GM10248 (cell line): ENCODE measurements around the gene HES7.

ENCODE experiments used
- CTCF ChIA-PET: fragments of 300-600 bp; sonication (Branson Sonifier 250); formaldehyde crosslinking; extraction: SDS; loops from one replicate; lab custom pipeline; 2021; ENCODE audit warnings: antibody characterized with exemption; lab: Yijun Ruan, JAX
- POLR2A ChIA-PET: fragments of 350-650 bp; sonication (Branson Sonifier 250); formaldehyde crosslinking; extraction: SDS; loops from one replicate; lab custom pipeline; 2020; ENCODE audit warnings: antibody characterized with exemption; lab: Yijun Ruan, JAX
- DNase-seq: peaks from one replicate; pipeline ENCODE4 v3.0.0; 2012; ENCODE audit errors: extremely low spot score
- CTCF ChIP-seq: IDR thresholded peaks from 2 replicates; pipeline ENCODE4 v1.5.1; 2012; ENCODE audit warnings: mild to moderate bottlenecking, low read depth; ENCODE audit errors: extremely low read depth, missing control alignments, control extremely low read depth

The HES7 gene

GRCh38 chr17:8150194-8151119 lies 26.6 kb upstream of the HES7 start:
- ChIA-PET CTCF (interaction anchor here (0.6 to 5.4 kb wide), 2 partner anchors 10 to 29 kb away, joined by 3 to 67 read pairs; no protein-coding TSS in a partner anchor), POLR2A (interaction anchor here (0.6 to 2.8 kb wide), 4 partner anchors 10 to 40 kb away, joined by 3 to 26 read pairs (median 12); partner anchors contain the start of gene BORCS6)
- no peak for TF ChIP-seq CTCF
- DNase-seq: no peak

GRCh38 chr17:8149419-8150193 lies 25.7 kb upstream of the HES7 start:
- no peak for DNase-seq
- POLR2A ChIA-PET: interaction anchor here (2.8 kb wide), 1 partner anchor 23 kb away, joined by 22 read pairs; no protein-coding TSS in a partner anchor
- no peak for TF ChIP-seq CTCF
- CTCF ChIA-PET: interaction anchor here (5.4 kb wide), 1 partner anchor 10 kb away, joined by 67 read pairs; no protein-coding TSS in a partner anchor

DNA sequence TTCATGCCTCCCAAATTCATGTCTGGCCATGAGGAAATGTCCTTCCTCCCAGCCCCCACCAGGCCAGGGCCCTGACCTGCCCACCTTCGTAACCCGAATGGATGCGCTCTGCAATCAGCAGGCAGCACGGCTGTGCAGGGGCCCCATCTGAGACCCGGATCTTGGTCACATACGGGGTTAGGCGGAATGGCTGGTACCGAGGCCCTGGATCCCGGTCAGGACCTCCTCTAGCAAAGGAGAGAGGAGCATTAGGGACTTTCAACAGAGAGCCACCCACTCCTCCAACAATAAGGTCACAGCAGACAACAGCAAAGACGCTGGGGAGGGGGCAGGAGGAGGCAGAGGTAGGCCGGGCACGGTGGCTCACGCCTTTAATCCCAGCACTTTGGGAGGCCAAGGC lies 24.7 kb upstream of the HES7 start:
- CTCF ChIA-PET: interaction anchor here (5.4 kb wide), 1 partner anchor 9 kb away, joined by 67 read pairs; no protein-coding TSS in a partner anchor
- DNase-seq: no peak
- POLR2A ChIA-PET: interaction anchor here (1.1 to 1.3 kb wide), 2 partner anchors 9 to 25 kb away, joined by 3 to 6 read pairs; no protein-coding TSS in a partner anchor
- no peak for TF ChIP-seq CTCF

GRCh38 chr17:8147805-8148404 lies 24.0 kb upstream of the HES7 start:
- ChIA-PET CTCF (interaction anchor here (5.4 kb wide), 1 partner anchor 8 kb away, joined by 67 read pairs; no protein-coding TSS in a partner anchor), POLR2A (interaction anchor here (1.1 to 1.3 kb wide), 2 partner anchors 9 to 25 kb away, joined by 3 to 6 read pairs; no protein-coding TSS in a partner anchor)
- no peak for DNase-seq
- no peak for TF ChIP-seq CTCF

DNA sequence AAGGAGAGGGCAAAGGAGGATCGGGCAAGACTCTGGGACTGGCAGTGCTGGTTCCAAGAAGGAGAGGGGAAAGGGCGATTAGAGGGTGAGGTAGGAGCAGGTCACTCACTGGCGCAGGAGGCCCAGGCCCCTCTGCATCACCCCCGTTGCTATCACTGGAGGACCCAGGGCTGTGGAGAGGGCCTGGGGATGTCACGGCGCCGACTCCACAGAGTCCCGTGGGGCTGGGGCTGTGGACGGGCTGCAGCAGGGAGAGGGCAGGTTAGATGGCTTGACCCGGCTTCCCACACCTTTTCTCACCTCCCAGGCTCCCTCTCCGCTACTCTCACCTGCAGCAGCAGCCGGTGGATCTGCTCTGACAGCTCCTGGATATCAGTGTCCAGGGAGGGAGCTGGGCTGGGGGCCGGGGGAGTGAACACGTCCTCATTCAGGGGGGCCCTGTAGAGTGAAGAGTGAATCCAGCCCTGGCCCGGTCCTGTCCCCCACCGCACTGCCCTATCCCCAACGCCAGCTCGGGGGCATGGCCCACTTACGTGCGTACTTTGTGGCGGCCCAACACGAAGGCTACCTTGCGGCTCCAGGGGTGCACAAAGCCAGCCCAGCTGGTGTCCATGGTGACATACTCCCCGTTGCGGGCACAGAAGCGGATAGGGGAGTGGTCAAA lies 23.4 kb upstream of the HES7 start:
- CTCF ChIA-PET: interaction anchor here (5.4 kb wide), 1 partner anchor 7 kb away, joined by 67 read pairs; no protein-coding TSS in a partner anchor
- no peak for TF ChIP-seq CTCF
- DNase-seq: no peak
- POLR2A ChIA-PET: interaction anchor here (1.0 to 4.0 kb wide), 3 partner anchors 9 to 26 kb away, joined by 3 to 17 read pairs (median 5); no protein-coding TSS in a partner anchor
